HepG2 (cell line): ENCODE data around the gene FRMD8. TPM values are rescaled to one million over a fixed set of nuclear protein-coding genes. Genes with fewer than 3 reads are reported as not detected.

Experiments used
- ATF4 ChIP-seq, 2 experiments: fragments of 450-650 bp in 1 of 2; sonication (generic) in 1 of 2; formaldehyde crosslinking; IDR thresholded peaks; 2 replicates each; pipeline versions ENCODE4 v1.5.0 to v1.8.0; 2020 to 2022; ENCODE audit warnings: mild to moderate bottlenecking in 1 of 2, missing genetic modification reagents in 1 of 2
- BRD4 ChIP-seq: sonication (generic); formaldehyde crosslinking; IDR thresholded peaks from 2 replicates; pipeline ENCODE4 v1.4.0; 2020; ENCODE audit warnings: missing genetic modification reagents
- CREB1 ChIP-seq, 2 experiments: fragments of 450-650 bp in 1 of 2; IDR thresholded peaks; 2 replicates each; pipeline ENCODE4 v1.6.1; 2016 to 2017; ENCODE audit warnings: control low read depth in 1 of 2, mild to moderate bottlenecking in 1 of 2, missing compliant biosample characterization in 1 of 2, missing genetic modification characterization in 1 of 2
- DNMT1 ChIP-seq: sonication (generic); formaldehyde crosslinking; IDR thresholded peaks from 2 replicates; pipeline ENCODE4 v1.5.1; 2020; ENCODE audit warnings: mild to moderate bottlenecking, missing genetic modification reagents
- GATAD1 ChIP-seq: IDR thresholded peaks from 2 replicates; pipeline ENCODE4 v1.6.1; 2016; ENCODE audit warnings: missing genetic modification reagents, missing compliant biosample characterization
- HMG20A ChIP-seq: IDR thresholded peaks from 2 replicates; pipeline ENCODE4 v1.6.1; 2016; ENCODE audit warnings: borderline replicate concordance
- HNRNPUL1 ChIP-seq: fragments of 200-400 bp; formaldehyde crosslinking; IDR thresholded peaks from 2 replicates; pipeline ENCODE4 v1.6.1; 2017; ENCODE audit warnings: low read depth, mild to moderate bottlenecking, low read length, moderate library complexity
- MIXL1 ChIP-seq: IDR thresholded peaks from 2 replicates; pipeline ENCODE4 v1.6.1; 2016
- NCOA1 ChIP-seq: sonication (generic); formaldehyde crosslinking; IDR thresholded peaks from 2 replicates; pipeline ENCODE4 v1.9.0; 2021; ENCODE audit warnings: missing genetic modification reagents
- NFRKB ChIP-seq: fragments of 450-650 bp; IDR thresholded peaks from 2 replicates; pipeline ENCODE4 v1.6.1; 2017
- PLSCR1 ChIP-seq: sonication (generic); formaldehyde crosslinking; IDR thresholded peaks from 2 replicates; pipeline ENCODE4 v1.5.0; 2020; ENCODE audit warnings: missing genetic modification reagents, mild to moderate bottlenecking, borderline replicate concordance
- SP4 ChIP-seq: sonication (generic); formaldehyde crosslinking; IDR thresholded peaks from 2 replicates; pipeline ENCODE4 v1.8.1; 2023; ENCODE audit warnings: mild to moderate bottlenecking, missing genetic modification reagents
- THAP9 ChIP-seq: sonication (generic); formaldehyde crosslinking; IDR thresholded peaks from 2 replicates; pipeline ENCODE4; 2020; ENCODE audit warnings: missing genetic modification reagents, mild to moderate bottlenecking, borderline replicate concordance
- ZFP41 ChIP-seq: sonication (generic); formaldehyde crosslinking; IDR thresholded peaks from 2 replicates; pipeline ENCODE4 v1.4.0; 2020; ENCODE audit warnings: mild to moderate bottlenecking, missing genetic modification reagents, borderline replicate concordance
- ZFP91 ChIP-seq: sonication (generic); formaldehyde crosslinking; IDR thresholded peaks from 2 replicates; pipeline ENCODE4 v1.9.0; 2022; ENCODE audit warnings: missing genetic modification reagents, mild to moderate bottlenecking, borderline replicate concordance
- ZNF207 ChIP-seq: fragments of 450-650 bp; IDR thresholded peaks from 2 replicates; pipeline ENCODE4 v1.6.1; 2016; ENCODE audit warnings: antibody characterized with exemption, borderline replicate concordance
- ZNF24 ChIP-seq: fragments of 450-650 bp; IDR thresholded peaks from 2 replicates; pipeline ENCODE4 v1.6.1; 2017; ENCODE audit warnings: antibody characterized with exemption, mild to moderate bottlenecking
- ZNF362 ChIP-seq: sonication (generic); formaldehyde crosslinking; IDR thresholded peaks from 2 replicates; pipeline ENCODE4 v1.4.0; 2020; ENCODE audit warnings: missing genetic modification reagents, mild to moderate bottlenecking, borderline replicate concordance
- ZNF543 ChIP-seq: sonication (generic); formaldehyde crosslinking; IDR thresholded peaks from 2 replicates; pipeline ENCODE4 v1.4.0; 2020; ENCODE audit warnings: mild to moderate bottlenecking, missing genetic modification reagents
- ZNF552 ChIP-seq: sonication (generic); formaldehyde crosslinking; IDR thresholded peaks from 2 replicates; pipeline ENCODE4 v1.9.0; 2022; ENCODE audit warnings: missing genetic modification reagents, mild to moderate bottlenecking, borderline replicate concordance
- ZNF598 ChIP-seq: sonication (generic); formaldehyde crosslinking; IDR thresholded peaks from 2 replicates; pipeline ENCODE4 v1.5.1; 2020; ENCODE audit warnings: mild to moderate bottlenecking, missing genetic modification reagents, borderline replicate concordance
- ZNF773 ChIP-seq: sonication (generic); formaldehyde crosslinking; IDR thresholded peaks from 2 replicates; pipeline ENCODE4 v1.4.0; 2020; ENCODE audit warnings: missing genetic modification reagents, borderline replicate concordance
- polyA plus RNA-seq, 8 experiments: library from polyadenylated mRNA; depleted of rRNA in 3 of 8; stranded (reverse) in 7 of 8; unstranded in 1 of 8; fragments of >200 nt; fragmentation: Illumina TruSeq in 4 of 8; extraction: Trizol in 4 of 8; gene quantifications; 2 replicates each; pipeline versions ENCODE4 v1.2.1 to v1.2.3, GENCODE V29; 2011 to 2016; ENCODE audit warnings: low read depth in 4 of 8, missing spikeins in 1 of 8, mixed read lengths in 1 of 8; ENCODE audit not compliant: insufficient read depth in 1 of 8
- total RNA-seq, 5 experiments: library from RNA; depleted of rRNA; stranded (reverse); fragments of >200 nt; fragmentation: Illumina TruSeq; extraction: Trizol; gene quantifications; 2 replicates each; pipeline ENCODE4 v1.2.3, GENCODE V29; 2016; ENCODE audit warnings: low read depth in 1 of 5

Gene FRMD8
- total and polyA plus RNA-seq, 2 of the 13 experiments (the other 11 are each of a cell fraction or from before 2014, with no cell fraction given), result 5.8 to 20.6 TPM

GRCh38 chr11:65422633-65423515, 36.4 kb downstream of the FRMD8 start, which contains the start of gene NEAT1 (continued):
- TF ChIP-seq THAP9 (CRISPR knock-in tag) (no peak), ZNF207 (no peak), HNRNPUL1 (no peak), ZFP91 (CRISPR knock-in tag) (peak; percentile 70), ZNF543 (CRISPR knock-in tag) (peak; percentile 42; the same call in 1 of the 2 replicates), HMG20A (peak; percentile 49), ZNF362 (CRISPR knock-in tag) (no peak), ZNF773 (no peak), BRD4 (CRISPR knock-in tag) (peak; percentile 48; the same call in 1 of the 2 replicates), PLSCR1 (CRISPR knock-in tag) (no peak), NCOA1 (peak; percentile 50; the same call in 1 of the 2 replicates), SP4 (CRISPR knock-in tag) (peak; percentile 60), ZNF598 (CRISPR knock-in tag) (no peak), NFRKB (no peak), ZNF552 (no peak), GATAD1 (CRISPR knock-in tag) (peak; percentile 23; the same call in 1 of the 2 replicates), ZFP41 (CRISPR knock-in tag) (no peak), ZNF24 (peak; percentile 68; the same call in 1 of the 2 replicates), CREB1 (IDR thresholded peaks at IDR 0.05) (no peak; the same call in 1 of the 2 replicates), CREB1 (CRISPR knock-in tag; IDR thresholded peaks at IDR 0.05) (no peak), ATF4 (CRISPR knock-in tag; IDR thresholded peaks at IDR 0.05) (peak; percentile 50 to 97), DNMT1 (no peak), MIXL1 (CRISPR knock-in tag) (peak; percentile 63)
